HG02970 (cell line): ENCODE results near the gene BID.
A peak's percentile ranks its signal among the peaks of the same experiment; 100 is the strongest.

Experiments
- ATAC-seq: cut with Tn5 transposase; IDR thresholded peaks from one replicate; pipeline ENCODE4 v1.9.1; 2021; ENCODE audit warnings: mild to moderate bottlenecking, moderate library complexity, moderate number of reproducible peaks; ENCODE audit not compliant: unreplicated experiment, low FRiP score

The BID gene

GRCh38 chr22:17785185-17786184 lies 11.2 kb upstream of the BID start:
- ATAC-seq: no peak

GRCh38 chr22:17784776-17785175 lies 10.5 kb upstream of the BID start:
- ATAC-seq: no peak

- no peak for ATAC-seq
Observed at GRCh38 chr22:17783773-17784480, 9.7 kb upstream of the BID start.

GRCh38 chr22:17783312-17783711 lies 9.0 kb upstream of the BID start:
- ATAC-seq: no peak

- no peak for ATAC-seq
Observed at GRCh38 chr22:17782621-17783020, 8.4 kb upstream of the BID start.

GRCh38 chr22:17782158-17782557 lies 7.9 kb upstream of the BID start:
- ATAC-seq: no peak

- ATAC-seq: no peak
Observed at GRCh38 chr22:17781319-17782031, 7.2 kb upstream of the BID start.

- ATAC-seq: no peak
Observed at GRCh38 chr22:17780741-17781318, 6.6 kb upstream of the BID start.

- no peak for ATAC-seq
Observed at GRCh38 chr22:17780116-17780740, 6.0 kb upstream of the BID start.

- no peak for ATAC-seq
Observed at GRCh38 chr22:17779286-17780115, 5.2 kb upstream of the BID start.

- ATAC-seq: no peak
Observed at GRCh38 chr22:17778412-17778976, 4.2 kb upstream of the BID start.

- no peak for ATAC-seq
Observed at GRCh38 chr22:17777717-17778044, 3.4 kb upstream of the BID start.

GRCh38 chr22:17777005-17777716 lies 2.9 kb upstream of the BID start:
- no peak for ATAC-seq

- no peak for ATAC-seq
Observed at GRCh38 chr22:17775781-17776465, 1.7 kb upstream of the BID start.

- ATAC-seq: no peak
Observed at GRCh38 chr22:17774926-17775685, 837 bp upstream of the BID start.

- peak; percentile 18 for ATAC-seq
Observed at GRCh38 chr22:17773606-17774205, 563 bp downstream of the BID start.
